Activated CD4-positive, alpha-beta T cell treated with anti-CD3 and anti-CD28 coated beads, Interleukin-2, Interleukin-6, amounts not matched to agents 100 ng/mL and 50 ng/mL, durations not matched to agents 16 hours and 8 hours (primary cell): Measurements from ENCODE around the gene CASP5.

ENCODE experiments used
- DNase-seq: peaks from one replicate; pipeline ENCODE4 v3.0.0-alpha.2; 2020

CASP5 gene

GRCh38 chr11:104965735-104966134, 57.2 kb downstream of the CASP5 start:
- DNase-seq, result no peak

GRCh38 chr11:104964247-104964646, 58.7 kb downstream of the CASP5 start:
- no peak for DNase-seq

GRCh38 chr11:104962852-104963251, 60.1 kb downstream of the CASP5 start:
- DNase-seq, result no peak

GRCh38 chr11:104957280-104957679, 65.7 kb downstream of the CASP5 start:
- DNase-seq, result no peak

GRCh38 chr11:104956528-104956927, 66.4 kb downstream of the CASP5 start:
- no peak for DNase-seq

GRCh38 chr11:104946907-104947306, 76.1 kb downstream of the CASP5 start:
- peak; percentile 57 for DNase-seq
